ENCODE data around the gene CCDC57. TPM values are rescaled to one million over a fixed set of nuclear protein-coding genes. Genes with fewer than 3 reads are reported as not detected.

Gene CCDC57
- total RNA-seq, 2 donors from 2014 or later, result 57.6 to 62.8 TPM

DNA sequence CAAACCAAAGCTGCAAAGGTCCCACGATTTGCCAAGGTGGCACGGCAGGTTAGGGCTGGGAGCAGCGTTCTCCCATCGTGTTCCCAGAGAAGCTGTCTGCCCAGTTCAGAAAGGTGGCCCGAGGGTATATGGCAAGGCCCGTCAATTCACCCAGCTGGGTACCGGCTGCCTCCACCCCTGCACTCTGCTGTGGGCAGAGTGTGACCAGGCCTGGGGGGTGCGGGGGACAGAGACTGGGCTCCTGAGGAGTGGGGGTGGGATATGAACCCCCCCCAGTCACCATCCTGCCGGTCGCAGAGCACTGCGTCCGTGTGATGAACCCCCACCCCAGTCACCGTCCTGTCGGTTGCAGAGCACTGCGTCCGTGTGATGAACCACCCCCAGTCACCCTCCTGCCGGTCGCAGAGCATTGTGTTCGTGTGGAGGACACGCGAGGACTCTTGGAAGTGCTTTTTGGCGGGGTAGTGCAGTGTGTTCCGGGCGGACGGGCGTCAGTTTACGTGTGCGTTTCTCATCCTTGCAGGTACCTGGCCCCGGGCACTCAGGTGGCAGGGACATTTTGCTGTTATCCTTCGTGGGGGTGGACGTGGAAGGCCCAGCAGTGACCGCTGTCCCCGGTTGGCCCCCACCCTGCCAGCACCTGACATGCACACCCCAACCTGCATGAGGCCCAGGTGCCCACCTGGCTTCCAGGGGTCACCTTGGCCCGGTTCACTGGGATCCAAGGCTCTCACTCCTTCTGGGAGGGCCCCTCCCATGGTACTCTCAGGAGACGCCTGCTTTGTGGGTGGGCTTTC lies 111.9 kb downstream of the CCDC57 start:
- 64% methylated on average over 34 of the region's 35 CpGs for WGBS

DNA sequence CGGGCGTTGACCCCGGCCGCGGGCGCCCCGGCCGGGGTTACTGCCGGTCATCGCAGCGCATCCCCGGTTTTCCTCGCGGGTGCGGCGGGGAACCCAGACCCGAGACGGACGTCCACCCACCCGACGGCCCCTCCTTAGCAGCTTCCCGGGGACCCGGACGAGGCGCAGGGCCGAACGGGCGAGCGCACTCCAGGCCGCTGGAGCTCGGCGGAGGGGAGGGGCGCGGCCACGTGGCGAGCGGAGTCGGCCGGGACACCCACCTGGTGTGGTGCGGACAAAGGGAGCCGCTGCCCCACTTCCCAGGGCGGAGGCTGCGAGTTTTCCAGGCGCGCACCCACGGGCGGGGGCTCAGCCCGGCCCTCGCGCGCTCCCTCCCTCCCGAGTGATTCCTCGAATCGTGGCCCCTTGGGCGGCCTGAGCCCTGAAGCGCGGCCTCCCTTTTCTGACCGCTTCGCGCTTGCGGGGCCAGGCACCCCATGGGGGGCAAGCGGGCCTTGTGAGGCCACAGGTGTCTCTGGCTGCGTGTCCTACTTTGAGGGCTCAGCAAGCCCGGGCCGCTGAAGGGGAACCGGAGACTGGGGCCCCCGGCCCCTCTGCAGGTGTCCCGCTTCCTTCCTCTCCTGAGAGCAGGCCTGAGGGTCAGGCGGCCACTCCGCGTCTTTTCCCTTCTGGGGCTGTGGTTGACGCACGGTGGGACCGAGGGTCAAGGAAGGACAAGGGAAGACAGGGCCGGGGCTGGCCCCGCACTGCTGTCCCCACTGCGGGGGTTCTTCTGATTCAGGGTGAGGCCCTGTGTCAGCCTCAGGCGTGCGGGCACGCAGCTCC lies 113.5 kb downstream of the CCDC57 start:
- Histone ChIP-seq H3K27me3 (replicated peaks; ENCODE audit: insufficient read depth) (no peaks in the 10 kb centered on the region), H3K4me3 (peak overlapping the region; percentile 91 to 98), H3K4me1 (replicated peaks) (peaks cover 43% of the 10 kb centered on the region), H3K36me3 (peaks cover 9 to 19% of the 10 kb centered on the region in 2 donors), H3K27ac (peak overlapping the region; percentile 98 to 99), H3K9me3 (no peaks in the 10 kb centered on the region)
- TF ChIP-seq POLR2A (IDR thresholded peaks at IDR 0.05), result no peak
- no peak for TF ChIP-seq CTCF (IDR thresholded peaks at IDR 0.05)
- intact Hi-C loops (cut with DNase I), result loop anchor here (5.0 kb wide), 1 partner anchor 62 kb away; the partner anchor contains the start of gene DCXR
- 22% methylated on average over 48 of the region's 80 CpGs for WGBS
- DNase-seq (ENCODE audit: low spot score), result no peak

More for the DNA sequence above, 111.9 kb downstream of the CCDC57 start:
- H3K27me3 ChIP-seq (replicated peaks; ENCODE audit: insufficient read depth), result no peaks in the 10 kb centered on the region
- peaks cover 52% of the 10 kb centered on the region for H3K4me1 ChIP-seq (replicated peaks)
- no peak for DNase-seq (ENCODE audit: low spot score)
- H3K27ac ChIP-seq, result peak overlapping the region; percentile 98 to 99
- H3K36me3 ChIP-seq, result peaks cover 0 to 4% of the 10 kb centered on the region in 2 donors
- intact Hi-C loops (cut with DNase I), result no loop called here
- no peak overlapping the region for H3K4me3 ChIP-seq
- H3K9me3 ChIP-seq, result no peaks in the 10 kb centered on the region
- TF ChIP-seq POLR2AphosphoS5 (IDR thresholded peaks at IDR 0.05) (no peak), CTCF (IDR thresholded peaks at IDR 0.05) (no peak), POLR2A (IDR thresholded peaks at IDR 0.05) (no peak)

DNA sequence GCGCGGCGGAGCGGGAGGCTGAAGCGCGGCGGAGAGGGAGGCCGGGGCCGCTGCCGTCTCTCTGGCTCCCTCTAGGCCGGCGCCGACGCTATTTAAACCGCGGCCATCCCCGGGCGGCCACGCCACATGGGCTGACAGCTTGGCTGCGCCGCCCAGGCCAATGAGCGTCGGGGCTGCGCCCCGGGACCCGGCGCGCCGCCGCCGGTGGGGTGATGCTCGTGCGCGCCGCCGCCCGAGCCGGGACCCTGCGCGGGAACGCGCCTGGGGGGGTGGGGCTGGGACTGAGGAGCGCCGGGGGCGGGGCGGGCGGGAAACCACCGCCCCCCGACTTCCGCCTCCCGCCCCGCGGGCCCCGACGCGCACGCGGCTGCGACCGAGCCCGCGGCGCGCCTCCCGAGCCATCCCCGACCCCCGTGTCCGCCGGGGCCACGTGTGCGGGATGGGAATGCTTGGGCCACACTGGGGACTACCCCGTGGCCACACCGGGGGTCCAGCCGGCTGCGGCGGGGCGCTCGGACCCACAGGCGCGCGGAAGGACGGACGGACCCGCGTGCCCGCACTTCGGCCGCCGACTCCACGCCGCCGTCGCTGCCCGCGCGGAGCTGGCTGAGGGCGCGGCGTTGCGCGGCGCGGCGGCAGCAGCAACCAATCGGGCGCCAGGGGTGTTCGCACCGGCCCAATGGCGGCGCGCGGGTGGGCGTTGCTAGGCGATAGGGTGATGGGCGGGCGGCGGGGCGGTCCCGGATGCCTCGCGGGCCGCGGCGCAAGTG lies 114.3 kb downstream of the CCDC57 start, which contains the start of gene FASN:
TSS of gene FASN (minus strand) at position 68 of the 770 bp plus-strand sequence. CDS start 1,791 bp downstream, outside the sequence.
- Histone ChIP-seq H3K27ac (peak within 1 kb of the TSS; percentile 98 to 99), H3K4me1 (replicated peaks) (peaks cover 35% of the 10 kb centered on the region), H3K27me3 (replicated peaks; ENCODE audit: insufficient read depth) (no peaks in the 10 kb centered on the region), H3K9me3 (no peaks in the 10 kb centered on the region), H3K36me3 (peaks cover 10 to 27% of the 10 kb centered on the region in 2 donors), H3K4me3 (peak within 1 kb of the TSS; percentile 91 to 98)
- intact Hi-C loops (cut with DNase I), result loop anchor here (5.0 kb wide), 1 partner anchor 61 kb away; the partner anchor contains the start of gene DCXR
- peak; percentile 99 for TF ChIP-seq POLR2A (IDR thresholded peaks at IDR 0.05)
- peak in 2 of 4 experiments; percentile 49 to 62 for TF ChIP-seq CTCF (IDR thresholded peaks at IDR 0.05)
- TF ChIP-seq POLR2AphosphoS5 (IDR thresholded peaks at IDR 0.05), result peak; percentile 86
- peak; percentile 94 for DNase-seq (ENCODE audit: low spot score)
- WGBS, result under 1% methylated on average over 41 of the region's 124 CpGs

GRCh38 chr17:82097919-82098168 lies 114.8 kb downstream of the CCDC57 start:
- Histone ChIP-seq H3K36me3 (peaks cover 15 to 32% of the 10 kb centered on the region in 2 donors), H3K9me3 (no peaks in the 10 kb centered on the region), H3K27me3 (replicated peaks; ENCODE audit: insufficient read depth) (no peaks in the 10 kb centered on the region), H3K4me3 (peak overlapping the region; percentile 91 to 98), H3K27ac (peak overlapping the region; percentile 98 to 99), H3K4me1 (replicated peaks) (peaks cover 35% of the 10 kb centered on the region)
- 0% methylated on average over 33 of the region's 36 CpGs for WGBS
- intact Hi-C loops (cut with DNase I), result loop anchor here (5.0 kb wide), 1 partner anchor 61 kb away; the partner anchor contains the start of gene DCXR
- DNase-seq (ENCODE audit: low spot score), result no peak
- TF ChIP-seq POLR2AphosphoS5 (IDR thresholded peaks at IDR 0.05), result no peak
- TF ChIP-seq CTCF (IDR thresholded peaks at IDR 0.05), result no peak
- TF ChIP-seq POLR2A (IDR thresholded peaks at IDR 0.05), result no peak
